OCI-LY1 (cell line): Measurements from ENCODE around the gene HOXC13.

Source experiments
- H2AFZ ChIP-seq: fragments of 200-600 bp; sonication (generic), shearing (Covaris generic); 2 replicates; pipeline ENCODE4 v1.6.0; 2014; ENCODE audit warnings: antibody characterized with exemption, mild to moderate bottlenecking, low read length
- H3F3A ChIP-seq: fragments of 200-600 bp; sonication (generic), shearing (Covaris generic); 2 replicates; pipeline ENCODE4 v1.6.0; 2014; ENCODE audit warnings: mild to moderate bottlenecking, antibody characterized with exemption, low read length, moderate library complexity; ENCODE audit not compliant: insufficient read depth
- H3K27ac ChIP-seq: fragments of 200-600 bp; sonication (generic); 2 replicates; pipeline ENCODE4 v1.5.1; 2014; ENCODE audit warnings: low read length, mixed run types, mild to moderate bottlenecking, low read depth; ENCODE audit not compliant: poor library complexity, severe bottlenecking
- H3K27me3 ChIP-seq: fragments of 200-600 bp; sonication (generic); 2 replicates; pipeline ENCODE4 v1.6.0; 2014; ENCODE audit warnings: antibody characterized with exemption, mild to moderate bottlenecking, low read length, moderate library complexity; ENCODE audit not compliant: insufficient read depth
- H3K36me3 ChIP-seq: fragments of 200-600 bp; sonication (generic); 2 replicates; pipeline ENCODE4 v1.6.1; 2014; ENCODE audit warnings: mild to moderate bottlenecking, antibody characterized with exemption, low read length, moderate library complexity, mixed read lengths; ENCODE audit not compliant: insufficient read depth
- H3K4me1 ChIP-seq: fragments of 200-600 bp; sonication (generic); 2 replicates; pipeline ENCODE4 v1.5.1; 2014; ENCODE audit warnings: mild to moderate bottlenecking, low read length, moderate library complexity; ENCODE audit not compliant: insufficient read depth, severe bottlenecking
- H3K4me2 ChIP-seq: fragments of 200-600 bp; sonication (generic), shearing (Covaris generic); 2 replicates; pipeline ENCODE4 v1.6.1; 2014; ENCODE audit warnings: low read length
- H3K4me3 ChIP-seq: fragments of 200-600 bp; sonication (generic); 2 replicates; pipeline ENCODE4 v1.5.1; 2014; ENCODE audit warnings: low read length, low read depth, mild to moderate bottlenecking, mixed read lengths; ENCODE audit not compliant: poor library complexity, severe bottlenecking
- H3K79me2 ChIP-seq: fragments of 200-600 bp; shearing (Covaris generic); 2 replicates; pipeline ENCODE4 v1.6.1; 2016; ENCODE audit warnings: mixed run types, low read length, mixed read lengths; ENCODE audit not compliant: insufficient read depth
- H3K9ac ChIP-seq: fragments of 200-600 bp; sonication (generic), shearing (Covaris generic); 2 replicates; pipeline ENCODE4 v1.6.1; 2014; ENCODE audit warnings: mild to moderate bottlenecking, low read length, mixed read lengths
- H3K9me2 ChIP-seq: fragments of 200-600 bp; sonication (generic), shearing (Covaris generic); 2 replicates; pipeline ENCODE4 v1.6.1; 2014; ENCODE audit warnings: low read depth, mild to moderate bottlenecking, low read length, mixed read lengths
- H3K9me3 ChIP-seq: fragments of 200-600 bp; shearing (Covaris generic); 2 replicates; pipeline ENCODE4 v1.6.1; 2014; ENCODE audit warnings: low read length, mixed read lengths
- H4K20me1 ChIP-seq: fragments of 200-600 bp; sonication (generic), shearing (Covaris generic); 2 replicates; pipeline ENCODE4 v1.6.0; 2016; ENCODE audit warnings: mild to moderate bottlenecking, low read length; ENCODE audit not compliant: insufficient read depth
- EZH2 ChIP-seq: fragments of 200-600 bp; sonication (generic), shearing (Covaris generic); IDR thresholded peaks from 2 replicates; pipeline ENCODE4 v1.8.0; 2017; ENCODE audit warnings: borderline replicate concordance, mixed run types, mild to moderate bottlenecking, antibody characterized with exemption, low read length, moderate library complexity, mixed read lengths
- TF ChIP-seq, protein P1 (sequence below): fragments of 200-600 bp; sonication (generic), shearing (Covaris generic); IDR thresholded peaks from 2 replicates; pipeline ENCODE4 v1.5.1; 2017; ENCODE audit warnings: mild to moderate bottlenecking, antibody characterized with exemption, low read length, moderate library complexity, mixed read lengths

Gene HOXC13

GRCh38 chr12:53929527-53929926, 9.1 kb upstream of the HOXC13 start:
- H3F3A ChIP-seq: no peaks in the 10 kb centered on the region
- 0 out of 2 replicates have a peak, but pooled peaks cover 4% of the 10 kb centered on the region for H3K27me3 ChIP-seq
- H3K9me2 ChIP-seq: no peaks in the 10 kb centered on the region
- no peak overlapping the region for H3K4me3 ChIP-seq
- no peak overlapping the region for H2AFZ ChIP-seq
- H3K27ac ChIP-seq: no peak overlapping the region
- H3K4me2 ChIP-seq: no peak overlapping the region
- H3K79me2 ChIP-seq: no peaks in the 10 kb centered on the region
- no peaks in the 10 kb centered on the region for H3K36me3 ChIP-seq
- H4K20me1 ChIP-seq: no peaks in the 10 kb centered on the region
- no peak overlapping the region for H3K9ac ChIP-seq
- TF ChIP-seq, protein P1, sequence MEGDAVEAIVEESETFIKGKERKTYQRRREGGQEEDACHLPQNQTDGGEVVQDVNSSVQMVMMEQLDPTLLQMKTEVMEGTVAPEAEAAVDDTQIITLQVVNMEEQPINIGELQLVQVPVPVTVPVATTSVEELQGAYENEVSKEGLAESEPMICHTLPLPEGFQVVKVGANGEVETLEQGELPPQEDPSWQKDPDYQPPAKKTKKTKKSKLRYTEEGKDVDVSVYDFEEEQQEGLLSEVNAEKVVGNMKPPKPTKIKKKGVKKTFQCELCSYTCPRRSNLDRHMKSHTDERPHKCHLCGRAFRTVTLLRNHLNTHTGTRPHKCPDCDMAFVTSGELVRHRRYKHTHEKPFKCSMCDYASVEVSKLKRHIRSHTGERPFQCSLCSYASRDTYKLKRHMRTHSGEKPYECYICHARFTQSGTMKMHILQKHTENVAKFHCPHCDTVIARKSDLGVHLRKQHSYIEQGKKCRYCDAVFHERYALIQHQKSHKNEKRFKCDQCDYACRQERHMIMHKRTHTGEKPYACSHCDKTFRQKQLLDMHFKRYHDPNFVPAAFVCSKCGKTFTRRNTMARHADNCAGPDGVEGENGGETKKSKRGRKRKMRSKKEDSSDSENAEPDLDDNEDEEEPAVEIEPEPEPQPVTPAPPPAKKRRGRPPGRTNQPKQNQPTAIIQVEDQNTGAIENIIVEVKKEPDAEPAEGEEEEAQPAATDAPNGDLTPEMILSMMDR: no peak
- TF ChIP-seq EZH2: no peak
- no peaks in the 10 kb centered on the region for H3K9me3 ChIP-seq
- H3K4me1 ChIP-seq: no peaks in the 10 kb centered on the region

DNA sequence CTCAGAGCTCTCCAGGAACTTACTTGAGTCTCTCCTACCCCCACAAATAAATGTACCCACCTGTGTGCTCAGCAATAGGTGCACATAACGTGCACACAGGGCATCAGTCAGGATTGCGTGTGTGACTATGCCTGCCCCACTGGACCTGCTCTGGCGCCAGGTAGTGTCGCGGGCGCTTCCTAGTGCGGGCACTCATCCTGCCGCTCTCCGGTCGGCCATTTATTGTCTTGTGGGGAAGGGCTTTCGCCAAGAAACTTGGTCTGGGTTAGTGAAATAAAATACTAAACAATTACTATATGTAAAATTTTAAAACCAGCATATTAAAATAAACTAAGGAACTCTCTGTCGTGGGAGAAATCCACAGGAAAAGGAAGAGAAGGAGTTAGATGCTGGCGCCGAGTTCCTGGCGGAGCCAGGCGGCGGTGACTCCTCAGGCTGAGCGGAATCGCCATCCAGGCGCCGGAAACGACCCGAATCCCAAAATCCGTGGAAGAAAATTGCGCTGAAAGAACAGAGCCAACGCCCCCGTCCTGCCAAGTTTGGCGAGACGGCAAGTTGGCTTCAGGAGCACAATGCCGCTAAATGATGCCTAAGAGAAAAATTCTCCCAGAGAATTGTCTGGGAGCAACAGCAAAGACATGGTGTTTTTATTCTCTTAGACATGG, 7.9 kb upstream of the HOXC13 start:
- Histone ChIP-seq H3K27me3 (0 out of 2 replicates have a peak, but pooled peaks cover 4% of the 10 kb centered on the region), H3F3A (no peaks in the 10 kb centered on the region), H3K36me3 (no peaks in the 10 kb centered on the region), H2AFZ (no peak overlapping the region), H3K4me3 (no peak overlapping the region), H3K9me3 (no peaks in the 10 kb centered on the region), H3K79me2 (no peaks in the 10 kb centered on the region), H4K20me1 (no peaks in the 10 kb centered on the region), H3K4me1 (no peaks in the 10 kb centered on the region), H3K9me2 (no peaks in the 10 kb centered on the region), H3K4me2 (no peak overlapping the region), H3K9ac (no peak overlapping the region), H3K27ac (no peak overlapping the region)
- TF ChIP-seq, protein P1: no peak
- TF ChIP-seq EZH2: no peak

GRCh38 chr12:53931844-53932581, 6.6 kb upstream of the HOXC13 start:
- Histone ChIP-seq H3K9me3 (no peaks in the 10 kb centered on the region), H3K9me2 (no peaks in the 10 kb centered on the region), H2AFZ (no peak overlapping the region), H3K36me3 (no peaks in the 10 kb centered on the region), H3K4me1 (no peaks in the 10 kb centered on the region), H4K20me1 (no peaks in the 10 kb centered on the region), H3K4me3 (no peak overlapping the region), H3K27ac (no peak overlapping the region), H3F3A (no peaks in the 10 kb centered on the region), H3K27me3 (no peaks in the 10 kb centered on the region), H3K9ac (no peak overlapping the region), H3K4me2 (no peak overlapping the region), H3K79me2 (no peaks in the 10 kb centered on the region)
- TF ChIP-seq, protein P1: no peak
- no peak for TF ChIP-seq EZH2
